NB4 (cell line): ENCODE measurements around the gene MPV17.
"Not testable (repeated sequence)": the region's sequence is repeated elsewhere in the genome, so short reads cannot be mapped to it uniquely, and the experiment has no call there.

Source experiments
- DNase-seq: peaks from one replicate; pipeline ENCODE4 v3.0.0; 2010; ENCODE audit warnings: low read depth
- H3K4me3 ChIP-seq: one replicate; pipeline ENCODE4 v1.5.1; 2011; ENCODE audit warnings: mild to moderate bottlenecking, low read depth, low read length, moderate library complexity
- CTCF ChIP-seq: IDR thresholded peaks from one replicate; pipeline ENCODE4 v1.5.1; 2012; ENCODE audit warnings: low read depth, low read length
- MAX ChIP-seq: IDR thresholded peaks from 2 replicates; pipeline ENCODE4 v1.6.1; 2011; ENCODE audit warnings: low read depth, low read length
- MYC ChIP-seq: IDR thresholded peaks from 2 replicates; pipeline ENCODE4 v1.6.1; 2011; ENCODE audit warnings: low read depth, low read length
- POLR2A ChIP-seq: IDR thresholded peaks from 2 replicates; pipeline ENCODE4 v1.6.1; 2011; ENCODE audit warnings: mild to moderate bottlenecking; ENCODE audit not compliant: insufficient read length; ENCODE audit errors: extremely low read depth

Gene MPV17

GRCh38 chr2:27353762-27354596 lies 31.1 kb upstream of the MPV17 start:
- DNase-seq: no peak
- H3K4me3 ChIP-seq: no peak overlapping the region
- no peak for TF ChIP-seq POLR2A
- TF ChIP-seq CTCF: no peak
- no peak for TF ChIP-seq MAX
- no peak for TF ChIP-seq MYC

GRCh38 chr2:27353386-27353761 lies 30.5 kb upstream of the MPV17 start:
- H3K4me3 ChIP-seq, DNase-seq: not testable (repeated sequence)

GRCh38 chr2:27351802-27352598 lies 29.1 kb upstream of the MPV17 start:
- DNase-seq: no peak
- no peak for TF ChIP-seq POLR2A
- TF ChIP-seq MAX: no peak
- TF ChIP-seq MYC: no peak
- no peak for TF ChIP-seq CTCF
- no peak overlapping the region for H3K4me3 ChIP-seq

- H3K4me3 ChIP-seq: no peak overlapping the region
- no peak for TF ChIP-seq POLR2A
- no peak for TF ChIP-seq MAX
- TF ChIP-seq MYC: no peak
- no peak for TF ChIP-seq CTCF
- no peak for DNase-seq
Observed at GRCh38 chr2:27350106-27350693, 27.3 kb upstream of the MPV17 start.

GRCh38 chr2:27347641-27348040 lies 24.7 kb upstream of the MPV17 start:
- H3K4me3 ChIP-seq: no peak overlapping the region
- TF ChIP-seq POLR2A: no peak
- DNase-seq: no peak

- TF ChIP-seq CTCF (no peak), MAX (no peak), MYC (no peak), POLR2A (no peak)
- DNase-seq: no peak
- no peak overlapping the region for H3K4me3 ChIP-seq
Observed at GRCh38 chr2:27336173-27336572, 13.3 kb upstream of the MPV17 start.
